ENCODE results near the gene SERPINB6. TPM values are rescaled to one million over a fixed set of nuclear protein-coding genes. Genes with fewer than 3 reads are reported as not detected.

SERPINB6 gene
- total RNA-seq, 1 experiment from 2014 or later: 169 TPM

DNA sequence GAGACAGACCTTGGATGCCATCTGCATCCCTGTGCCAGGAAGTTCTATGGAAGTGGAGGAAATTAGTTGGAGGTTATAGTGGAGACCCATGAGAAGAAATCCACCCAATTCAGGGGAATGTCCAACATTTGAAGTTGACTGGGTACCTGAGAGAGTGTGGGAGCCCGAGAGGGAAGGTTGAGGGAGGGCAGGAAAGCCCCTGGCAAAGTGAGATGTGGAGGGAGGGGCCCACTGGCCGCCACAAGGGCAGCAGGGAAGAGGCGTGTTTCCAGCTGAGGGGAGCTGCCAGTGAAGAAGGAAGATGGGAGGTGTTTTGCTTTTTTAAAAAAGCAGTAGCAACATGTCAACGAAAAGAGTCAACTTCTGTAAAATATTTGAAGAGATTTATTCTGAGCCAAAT is 52.0 kb downstream of the SERPINB6 start:
- Histone ChIP-seq H3K9me2 (ENCODE audit: insufficient read depth) (no peaks in the 10 kb centered on the region), H3F3A (ENCODE audit: insufficient read depth, low read depth) (no peaks in the 10 kb centered on the region), H3K36me3 (ENCODE audit: low read depth) (no peaks in the 10 kb centered on the region), H3K9me3 (ENCODE audit: insufficient read depth, low read depth) (no peaks in the 10 kb centered on the region), H2AFZ (no peak overlapping the region), H3K27me3 (ENCODE audit: insufficient read depth, low read depth) (no peaks in the 10 kb centered on the region), H3K79me2 (ENCODE audit: low read depth) (no peaks in the 10 kb centered on the region), H3K4me3 (no peak overlapping the region), H3K27ac (no peak overlapping the region), H3K4me1 (replicated peaks; ENCODE audit: insufficient read depth) (no peaks in the 10 kb centered on the region), H3K4me2 (no peak overlapping the region), H4K20me1 (ENCODE audit: insufficient read depth) (no peaks in the 10 kb centered on the region)
- no TSS peak for BruUV-seq (replicated peaks)
- intact Hi-C loops (cut with micrococcal nuclease; ENCODE audit: unreplicated experiment): no loop called here
- CTCF ChIA-PET: no interaction called here
- no peak for DNase-seq
- POLR2A ChIA-PET (ENCODE audit: unreplicated experiment): no interaction called here
- TF ChIP-seq CTCF (conservative IDR thresholded peaks at IDR 0.05) (no peak), EZH2 (IDR thresholded peaks at IDR 0.05; ENCODE audit: low read depth) (no peak)

- no TSS peak for BruUV-seq (replicated peaks)
- H3K9me2 ChIP-seq (ENCODE audit: insufficient read depth): no peaks in the 10 kb centered on the region
- ChIA-PET POLR2A (ENCODE audit: unreplicated experiment) (no interaction called here), CTCF (no interaction called here)
- H2AFZ ChIP-seq: no peak overlapping the region
- no peaks in the 10 kb centered on the region for H3K9me3 ChIP-seq (ENCODE audit: insufficient read depth, low read depth)
- H3K4me1 ChIP-seq (replicated peaks; ENCODE audit: insufficient read depth): no peaks in the 10 kb centered on the region
- no peak overlapping the region for H3K4me2 ChIP-seq
- intact Hi-C loops (cut with micrococcal nuclease; ENCODE audit: unreplicated experiment): no loop called here
- H3K4me3 ChIP-seq: no peak overlapping the region
- H3K36me3 ChIP-seq (ENCODE audit: low read depth): no peaks in the 10 kb centered on the region
- H3K27me3 ChIP-seq (ENCODE audit: insufficient read depth, low read depth): no peaks in the 10 kb centered on the region
- no peak for DNase-seq
- H3K27ac ChIP-seq: no peak overlapping the region
- TF ChIP-seq CTCF (conservative IDR thresholded peaks at IDR 0.05) (no peak), EZH2 (IDR thresholded peaks at IDR 0.05; ENCODE audit: low read depth) (no peak)
- H3F3A ChIP-seq (ENCODE audit: insufficient read depth, low read depth): no peaks in the 10 kb centered on the region
- no peaks in the 10 kb centered on the region for H3K79me2 ChIP-seq (ENCODE audit: low read depth)
- no peaks in the 10 kb centered on the region for H4K20me1 ChIP-seq (ENCODE audit: insufficient read depth)
Observed at GRCh38 chr6:2918936-2919335, 52.4 kb downstream of the SERPINB6 start.

DNA sequence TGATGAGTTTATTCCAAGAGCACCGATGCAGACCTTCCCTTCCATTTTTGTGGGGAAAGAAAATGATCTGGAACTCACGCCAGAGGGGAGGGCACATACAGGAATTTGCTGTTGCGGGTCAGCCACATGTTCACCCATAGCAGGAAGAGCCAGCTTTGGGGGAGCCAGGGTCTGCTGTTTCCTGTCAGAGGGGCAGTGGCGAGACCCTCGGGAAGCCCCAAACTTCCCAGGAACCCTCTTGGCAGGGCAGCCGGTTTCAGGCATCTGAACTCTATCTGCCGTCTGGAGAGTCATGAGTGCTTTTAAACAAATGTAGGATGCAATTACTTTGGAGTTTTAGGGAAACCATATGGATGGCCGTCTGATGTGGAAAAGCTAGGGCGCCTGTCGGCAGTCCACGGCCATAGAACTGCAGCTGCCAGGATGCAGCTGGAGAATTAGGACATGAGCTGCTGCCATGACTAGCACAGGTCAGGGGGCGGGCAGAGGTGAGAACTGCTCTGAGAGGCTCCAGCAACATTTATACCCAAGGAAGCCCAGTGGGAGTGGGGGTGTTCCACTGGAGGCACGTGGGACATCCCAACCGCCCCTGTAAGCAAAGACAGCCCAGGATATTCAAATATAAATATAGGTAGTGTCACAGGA is 53.4 kb downstream of the SERPINB6 start:
- Histone ChIP-seq H3K27ac (no peak overlapping the region), H3F3A (ENCODE audit: insufficient read depth, low read depth) (no peaks in the 10 kb centered on the region), H3K36me3 (ENCODE audit: low read depth) (no peaks in the 10 kb centered on the region), H3K79me2 (ENCODE audit: low read depth) (no peaks in the 10 kb centered on the region), H3K27me3 (ENCODE audit: insufficient read depth, low read depth) (no peaks in the 10 kb centered on the region), H3K4me3 (no peak overlapping the region), H3K4me1 (replicated peaks; ENCODE audit: insufficient read depth) (no peaks in the 10 kb centered on the region), H3K4me2 (no peak overlapping the region), H3K9me2 (ENCODE audit: insufficient read depth) (no peaks in the 10 kb centered on the region), H3K9me3 (ENCODE audit: insufficient read depth, low read depth) (no peaks in the 10 kb centered on the region), H2AFZ (no peak overlapping the region), H4K20me1 (ENCODE audit: insufficient read depth) (no peaks in the 10 kb centered on the region)
- POLR2A ChIA-PET (ENCODE audit: unreplicated experiment): no interaction called here
- CTCF ChIA-PET: no interaction called here
- intact Hi-C loops (cut with micrococcal nuclease; ENCODE audit: unreplicated experiment): no loop called here
- no peak for DNase-seq
- no peak for TF ChIP-seq CTCF (conservative IDR thresholded peaks at IDR 0.05)
- no peak for TF ChIP-seq EZH2 (IDR thresholded peaks at IDR 0.05; ENCODE audit: low read depth)
- BruUV-seq (replicated peaks): no TSS peak
